NCI-H69 (cell line): ENCODE results near the gene KLHDC8A.
A peak's percentile ranks its signal among the peaks of the same experiment; 100 is the strongest.

Experiments used
- DNase-seq: peaks from one replicate; lab custom pipeline; 2025; lab: John Stamatoyannopoulos, UW

Gene KLHDC8A

DNA sequence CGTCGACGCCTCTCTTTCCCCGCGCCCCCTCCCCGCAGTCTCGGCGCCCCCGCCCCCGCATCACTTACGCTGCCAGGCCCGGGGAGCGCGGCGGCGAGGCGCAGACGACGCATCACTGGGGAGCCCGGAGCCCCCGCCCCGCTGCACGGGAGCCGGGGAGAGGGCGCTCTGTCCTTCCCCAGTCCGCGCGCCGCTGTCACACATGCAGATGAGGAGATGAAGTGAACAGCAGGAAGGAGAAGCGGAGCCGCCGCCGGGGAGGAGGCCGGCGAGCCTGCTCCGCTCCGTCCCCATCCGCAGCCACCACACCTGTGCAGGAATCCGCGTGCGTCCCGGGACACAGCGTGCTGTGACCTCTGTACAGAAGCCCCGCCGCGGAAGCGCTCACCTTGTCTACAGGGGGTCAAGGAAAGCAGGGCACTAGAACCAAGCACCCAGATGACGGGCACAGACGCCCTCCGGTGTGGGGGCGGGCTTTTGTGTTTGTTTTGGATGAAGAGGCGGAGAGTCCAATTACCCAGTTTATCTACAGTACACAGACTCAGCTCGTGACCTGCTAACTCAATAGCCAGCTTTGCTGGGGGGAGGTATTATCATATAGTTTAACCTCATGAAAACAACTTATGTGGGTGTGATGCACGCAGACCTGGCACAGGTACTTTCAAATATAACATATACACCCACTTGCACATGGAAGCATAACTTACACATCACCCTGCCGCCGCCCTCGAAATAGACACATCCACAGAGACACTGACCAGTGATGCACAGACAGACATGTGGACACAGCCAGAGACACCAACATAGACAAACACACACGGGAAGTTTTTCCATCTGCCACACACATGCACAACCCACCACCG, 12.4 kb downstream of the KLHDC8A start:
- peak; percentile 93 for DNase-seq

DNA sequence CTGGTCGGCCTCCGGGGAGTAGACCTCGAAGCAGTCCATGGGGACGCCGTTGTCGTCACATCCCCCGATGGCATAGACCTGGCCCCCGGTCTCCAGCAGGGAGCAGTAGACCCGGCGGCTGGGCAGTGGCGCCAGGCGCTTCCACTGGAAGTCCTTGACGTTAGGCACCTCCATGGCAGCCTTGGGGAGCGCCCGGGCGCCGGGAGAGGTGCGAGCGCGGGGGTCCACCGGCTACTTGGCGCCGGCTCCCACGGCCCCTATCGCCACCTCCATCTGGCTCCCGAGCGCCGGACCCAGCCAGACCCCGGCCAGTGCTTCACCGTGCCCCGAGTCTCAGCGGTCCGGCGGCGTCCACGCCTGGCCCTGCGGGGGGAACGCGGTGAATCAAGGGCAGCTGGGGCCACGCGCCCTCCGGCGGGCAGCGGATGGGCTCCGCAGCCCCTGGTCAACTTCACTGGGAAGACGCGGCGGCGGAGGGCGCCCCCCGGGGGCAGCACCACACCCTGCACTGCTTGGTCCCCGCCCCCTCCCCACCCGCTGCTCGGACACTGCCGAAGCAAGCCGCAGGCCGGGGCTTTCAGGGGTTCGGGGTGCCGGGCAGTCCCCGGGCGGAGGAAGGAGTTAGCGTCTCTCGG, 13.2 kb downstream of the KLHDC8A start:
- peak; percentile 71 for DNase-seq

DNA sequence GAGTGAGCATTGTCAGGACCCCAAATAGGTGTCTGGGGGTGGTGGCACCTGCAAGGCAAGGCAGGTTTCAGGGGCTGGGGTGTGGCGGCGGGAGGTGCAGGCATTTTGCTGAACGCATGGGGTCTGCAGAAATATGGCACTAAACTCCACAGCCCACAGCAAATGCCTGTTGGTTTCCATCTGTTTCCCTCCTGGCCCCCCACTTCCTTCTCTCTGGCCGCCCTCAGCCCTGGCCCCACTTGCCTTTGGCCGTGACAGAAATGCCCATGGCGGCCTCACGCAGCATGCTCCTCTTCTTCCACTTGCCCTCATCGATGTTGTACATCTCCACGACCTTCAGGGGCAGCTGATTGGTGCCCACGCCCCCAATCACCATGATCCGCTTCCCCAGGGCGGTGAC, 13.7 kb downstream of the KLHDC8A start:
- DNase-seq = no peak

DNA sequence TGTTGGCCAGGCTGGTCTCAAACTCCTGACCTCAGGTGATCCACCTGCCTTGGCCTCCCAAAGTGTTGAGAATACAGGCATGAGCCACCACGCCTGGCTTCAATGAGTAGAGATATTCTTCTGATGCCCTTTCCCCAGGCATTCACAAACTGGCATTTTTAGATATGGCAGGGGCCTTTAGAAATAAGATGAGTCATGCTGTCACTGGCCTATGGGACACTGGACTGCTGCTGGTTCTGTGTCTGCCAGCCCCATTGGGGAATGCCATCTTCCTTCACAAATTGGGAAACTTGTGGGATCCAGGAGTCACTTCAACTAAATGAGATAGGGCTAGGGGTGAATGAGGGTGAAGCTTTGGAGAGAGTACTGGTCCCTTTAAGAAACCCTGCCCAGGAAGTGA, 16.0 kb downstream of the KLHDC8A start:
- DNase-seq = no peak

DNA sequence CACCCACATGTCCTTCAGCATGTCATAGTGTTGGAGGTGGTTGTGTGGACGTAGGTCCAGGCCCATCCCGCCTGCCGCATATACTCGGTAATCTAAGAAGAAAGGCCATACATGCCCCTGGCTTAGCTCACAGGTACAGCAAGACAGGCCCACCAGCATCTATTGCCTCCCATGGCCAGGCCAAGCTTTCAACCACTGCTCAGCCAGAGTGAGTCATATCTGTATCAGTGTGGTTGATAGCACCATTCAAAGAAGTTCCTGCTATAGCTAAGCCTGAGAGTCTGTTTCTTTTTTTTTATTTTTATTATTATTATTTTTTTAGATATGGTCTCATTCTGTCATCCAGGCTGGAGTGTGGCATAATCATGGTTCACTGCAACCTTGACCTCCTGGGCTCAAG, 17.0 kb downstream of the KLHDC8A start:
- DNase-seq = no peak

DNA sequence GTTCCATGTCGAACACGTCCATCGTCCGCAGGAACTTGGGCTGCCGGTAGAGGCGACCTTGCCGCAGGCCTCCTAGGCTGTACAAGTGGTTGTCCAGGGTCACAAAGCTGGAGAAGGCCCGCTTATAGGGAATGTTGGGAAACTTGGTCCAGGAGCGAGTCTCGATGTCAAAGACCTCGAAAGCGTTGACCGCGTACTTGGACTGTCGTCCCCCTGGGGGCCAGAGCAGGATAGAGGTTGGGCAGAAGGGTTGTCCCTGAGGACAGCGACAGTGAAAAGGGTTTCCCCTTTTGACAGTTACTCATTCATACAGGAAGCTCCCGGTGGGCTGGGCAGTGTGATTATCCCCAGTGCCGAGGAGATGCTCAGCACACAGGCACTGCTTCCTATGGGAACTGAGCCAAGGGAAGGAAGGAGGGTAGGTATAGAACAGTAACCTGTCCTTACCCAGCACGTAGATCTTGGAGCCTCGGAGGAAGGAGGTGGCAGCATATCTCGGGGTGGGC, 17.5 kb downstream of the KLHDC8A start:
- no peak for DNase-seq

DNA sequence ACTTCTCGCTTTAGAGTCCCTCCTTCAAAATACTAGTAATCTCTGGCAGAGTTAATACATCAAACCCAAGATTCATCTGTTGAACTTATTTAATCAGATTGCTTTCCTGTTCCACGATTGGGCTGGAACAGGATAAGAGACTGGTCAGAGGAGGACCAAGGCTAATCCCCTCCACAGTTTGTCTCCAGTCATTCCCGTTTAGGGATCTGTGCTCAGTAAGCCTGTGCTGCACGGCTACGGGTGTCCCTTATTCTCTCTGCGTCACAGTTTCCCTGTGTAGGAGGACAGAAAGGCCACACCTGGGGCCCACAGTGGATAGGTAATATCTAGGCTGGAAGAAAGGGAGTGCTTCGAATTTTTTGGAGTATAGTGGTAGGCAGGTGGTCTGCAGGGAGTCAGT, 18.7 kb downstream of the KLHDC8A start:
- no peak for DNase-seq

DNA sequence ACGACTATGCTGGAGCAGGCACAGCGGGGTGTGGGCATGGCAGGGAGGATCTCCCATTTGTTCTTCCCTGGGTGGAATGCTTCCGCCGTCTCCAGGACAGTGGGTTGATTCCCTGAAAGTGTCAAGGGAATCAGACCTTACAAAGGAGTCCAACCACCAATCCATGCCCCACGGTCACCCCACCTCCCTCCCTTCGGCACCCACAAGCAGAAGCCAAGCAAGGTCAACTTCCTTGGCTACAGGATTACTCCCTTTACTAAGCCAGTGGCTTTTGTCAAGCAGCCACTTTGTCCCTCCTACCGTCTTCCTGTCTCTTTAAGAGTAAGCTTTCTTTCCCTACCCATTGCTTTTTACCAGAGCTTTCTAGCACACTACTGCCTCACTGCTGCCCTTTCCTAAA, 19.2 kb downstream of the KLHDC8A start:
- DNase-seq = no peak

DNA sequence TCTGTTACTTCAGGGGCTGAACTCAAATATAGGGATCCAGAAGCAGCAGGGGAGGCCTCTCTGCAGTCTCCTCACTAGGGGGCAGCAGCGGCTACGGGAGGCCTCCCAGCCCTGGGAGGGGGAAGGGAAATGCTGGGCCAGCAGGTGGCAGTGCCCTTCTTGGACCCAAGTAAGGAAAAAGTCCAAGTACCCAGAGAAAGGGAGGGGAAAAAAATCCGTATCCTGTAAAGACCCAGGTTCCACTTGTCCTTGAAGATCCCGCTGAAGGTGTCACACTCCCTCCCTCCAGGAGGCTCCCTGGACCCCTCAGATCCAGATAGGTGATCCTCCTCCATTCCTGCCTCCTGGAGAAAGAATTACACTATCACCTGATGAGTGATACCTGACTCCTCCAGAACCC, 21.0 kb downstream of the KLHDC8A start:
- peak; percentile 89 for DNase-seq

DNA sequence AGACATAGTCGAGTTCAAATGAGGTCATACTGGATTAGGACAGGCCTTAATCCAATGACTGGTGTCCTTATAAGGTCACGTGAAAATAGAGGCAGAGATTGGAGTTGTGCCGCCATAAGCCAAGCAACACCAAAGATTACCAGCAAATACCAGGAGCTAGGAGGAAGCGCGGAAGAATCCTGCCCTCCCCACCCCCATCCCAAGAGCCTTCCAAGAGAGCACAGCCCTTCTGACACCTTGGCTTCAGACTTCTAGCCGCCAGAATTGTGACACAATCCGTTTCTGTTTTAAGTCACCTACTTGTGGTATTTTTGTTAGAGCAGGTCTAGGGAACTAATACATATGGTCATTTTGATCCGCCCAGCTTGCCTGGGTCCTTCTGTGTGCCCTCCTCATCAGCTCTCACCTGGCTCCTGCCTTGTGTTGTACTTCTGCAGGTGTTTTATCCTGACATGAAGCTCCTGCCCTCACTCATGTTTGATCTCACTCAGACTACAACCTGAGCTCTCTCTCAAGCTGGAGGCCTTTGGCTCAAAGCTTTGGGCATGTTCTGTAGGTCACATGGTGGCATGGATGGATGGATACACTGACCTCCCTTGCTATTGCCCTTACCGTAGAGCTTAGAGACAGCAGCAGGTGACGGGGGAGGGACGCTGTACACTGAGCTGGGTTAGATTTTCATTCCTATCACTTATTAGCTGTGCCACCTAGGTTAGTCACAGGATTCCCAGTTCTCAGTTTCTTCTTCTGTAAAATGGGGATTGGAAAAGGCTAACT, 24.5 kb downstream of the KLHDC8A start:
- DNase-seq = no peak

DNA sequence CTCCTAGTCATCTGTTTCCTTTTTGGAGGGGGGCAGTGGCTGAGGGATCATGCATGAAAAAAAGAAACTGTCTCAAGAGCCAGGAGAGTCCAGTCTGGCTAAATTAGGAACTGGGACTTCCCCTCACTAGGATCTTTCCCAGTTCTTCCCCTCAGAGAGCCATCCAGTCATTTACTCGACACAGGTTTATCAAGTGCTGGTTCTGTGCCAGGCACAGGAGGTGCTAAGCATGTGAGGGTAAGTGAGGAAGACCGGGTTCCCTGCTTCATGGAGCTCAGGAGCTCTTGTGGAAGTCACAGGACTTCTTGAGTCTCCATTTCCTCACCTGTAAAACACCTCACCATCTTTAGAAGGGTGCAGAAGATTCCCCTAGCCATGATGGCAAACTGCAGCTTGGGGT, 26.6 kb downstream of the KLHDC8A start:
- no peak for DNase-seq

DNA sequence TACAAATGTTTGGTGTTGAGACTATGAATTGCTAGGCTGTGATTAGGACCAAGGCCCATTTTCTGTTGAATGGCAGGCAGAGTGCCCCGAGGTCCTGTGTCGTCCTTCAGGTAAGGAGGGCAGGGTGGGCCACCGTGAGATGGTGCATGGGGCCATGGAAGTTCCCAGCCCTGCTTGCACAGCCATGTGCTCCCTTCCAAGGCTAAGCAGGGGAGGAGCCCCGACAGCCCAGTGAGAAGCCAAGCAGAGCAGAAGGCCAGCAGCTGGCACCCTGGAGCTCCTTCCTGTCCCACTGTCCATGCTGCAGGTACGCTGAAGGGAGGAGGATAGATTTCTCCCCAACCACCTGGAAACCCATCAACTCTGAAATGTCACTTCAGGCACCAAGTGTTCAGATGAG, 27.0 kb downstream of the KLHDC8A start:
- DNase-seq = peak; percentile 66

DNA sequence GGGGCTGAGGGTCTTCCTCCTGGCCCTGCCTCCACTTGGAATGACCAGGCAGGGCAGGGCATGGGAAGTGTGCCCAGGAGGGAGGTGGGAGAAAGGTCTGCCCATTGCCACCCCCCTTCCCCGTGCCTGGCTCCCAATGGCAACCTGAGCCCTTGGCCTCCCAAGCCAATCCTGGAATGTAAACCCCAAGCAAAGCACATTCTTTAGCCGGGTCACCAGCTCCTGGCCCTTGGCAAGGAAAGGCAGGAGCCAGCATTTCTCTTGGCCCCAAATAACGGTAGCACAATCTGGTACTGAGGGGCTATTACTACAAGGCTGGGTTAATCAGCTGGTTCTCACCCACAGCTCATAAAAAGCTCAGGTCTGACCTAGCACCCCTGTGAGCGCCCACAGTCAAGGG, 28.2 kb downstream of the KLHDC8A start:
- DNase-seq = no peak

DNA sequence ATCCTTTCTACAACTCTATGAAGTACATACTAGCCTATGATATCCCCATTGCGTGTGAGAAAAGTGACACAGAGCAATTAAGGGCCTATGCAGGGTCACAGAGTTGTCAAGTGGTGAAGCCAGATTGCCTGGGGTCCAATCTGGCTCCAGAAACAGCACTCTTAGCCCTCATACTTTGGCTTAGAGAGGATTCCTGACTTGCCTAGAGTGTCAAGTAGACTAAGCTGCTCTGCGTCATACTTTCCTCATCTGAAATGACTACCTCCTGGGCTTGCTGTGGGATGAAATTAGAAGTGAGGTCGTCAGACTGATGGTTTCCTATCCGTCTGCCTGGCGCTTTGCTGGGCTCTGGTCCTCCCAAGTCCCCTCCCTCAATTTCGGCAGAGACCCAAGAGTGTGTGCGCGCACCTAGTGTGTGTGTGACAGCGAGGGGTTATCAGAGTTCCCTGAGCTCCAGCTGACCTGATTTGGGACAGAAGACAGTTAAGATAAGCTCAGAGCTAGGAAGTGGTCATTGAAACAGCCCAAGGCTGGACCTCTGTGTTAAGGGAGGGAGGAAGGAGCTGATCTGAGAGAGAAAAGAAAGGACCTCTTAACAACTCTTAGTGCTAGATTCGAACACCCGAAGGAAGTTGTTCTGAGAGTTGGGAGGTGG, 29.8 kb downstream of the KLHDC8A start:
- no peak for DNase-seq

DNA sequence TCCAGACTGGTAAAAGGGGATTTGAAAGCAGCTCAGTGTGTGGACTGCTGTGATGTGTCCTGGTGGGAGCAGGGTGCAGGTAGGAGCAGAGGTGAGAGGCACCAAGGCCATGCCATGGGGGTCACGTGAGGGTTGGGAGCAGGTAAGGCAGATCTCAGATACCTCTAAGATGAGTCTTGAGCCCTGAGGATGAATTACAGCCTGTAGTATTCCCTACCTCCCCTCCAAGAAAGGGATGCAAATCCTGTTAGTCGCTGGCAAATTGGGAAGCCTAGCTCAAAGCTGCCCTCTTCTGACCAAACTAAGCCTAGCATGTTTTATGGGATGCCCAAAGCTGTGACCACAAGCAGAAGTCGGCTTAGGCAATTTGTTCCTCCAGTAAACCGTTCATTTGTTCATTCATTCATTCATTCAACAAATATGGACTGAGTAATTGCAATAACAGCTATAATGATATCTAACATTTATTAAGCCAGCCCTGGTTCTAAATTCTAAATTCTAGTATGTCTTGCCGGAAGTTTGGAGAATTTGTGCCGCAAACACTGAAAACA, 31.3 kb downstream of the KLHDC8A start:
- peak; percentile 81 for DNase-seq

DNA sequence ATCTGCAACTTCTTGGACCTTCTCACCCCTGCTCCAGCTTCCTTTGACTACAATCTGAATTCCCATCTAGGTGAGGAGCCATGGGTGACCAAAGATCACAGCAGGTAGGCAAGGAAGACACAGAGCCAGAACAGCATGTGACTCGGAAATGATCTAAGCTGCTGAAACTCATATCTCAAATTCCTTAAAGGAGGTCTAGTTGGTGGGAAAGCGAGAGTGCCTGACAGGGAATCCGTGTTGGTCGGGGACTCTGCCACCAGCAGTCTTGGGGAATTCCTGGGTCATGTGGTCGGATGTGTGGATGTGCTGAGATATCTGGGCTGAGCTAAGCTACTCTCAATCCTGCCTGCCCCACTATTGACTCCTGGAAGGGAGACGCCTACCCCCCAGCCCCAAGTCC, 31.9 kb downstream of the KLHDC8A start:
- DNase-seq = no peak

DNA sequence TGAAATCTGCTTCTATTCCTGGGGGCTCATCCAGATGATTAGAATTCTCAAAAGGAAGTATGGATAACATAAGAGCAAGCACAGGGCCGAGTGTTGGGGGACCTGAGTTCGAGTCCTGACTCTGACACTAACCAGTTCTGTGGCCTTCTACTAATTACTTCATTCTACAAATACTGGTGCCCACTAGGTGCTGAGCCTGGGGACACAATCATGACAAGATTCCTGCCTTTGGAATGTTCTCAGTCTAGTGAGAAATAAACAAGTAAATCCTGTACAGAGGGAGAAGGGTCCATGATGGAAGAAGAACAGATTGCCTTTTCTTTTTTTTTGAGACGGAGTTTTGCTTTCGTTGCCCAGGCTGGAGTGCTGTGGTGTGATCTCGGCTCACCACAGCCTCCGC, 32.9 kb downstream of the KLHDC8A start:
- DNase-seq = no peak

DNA sequence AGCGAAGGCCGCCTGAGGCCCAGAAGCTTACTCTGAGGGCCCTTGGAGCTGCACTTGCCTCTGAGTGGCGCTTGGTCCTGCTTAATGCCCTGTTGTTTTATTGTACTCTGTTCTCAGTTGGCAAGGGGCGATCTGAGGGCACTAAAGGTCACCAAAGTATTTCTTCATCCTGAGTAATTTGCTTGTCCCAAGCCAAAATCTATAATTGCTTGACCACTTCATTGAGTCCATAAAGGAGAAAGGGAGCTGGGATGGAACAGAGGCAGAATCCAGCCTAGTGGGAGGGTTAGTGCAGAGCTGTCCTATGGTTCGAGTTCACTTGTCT, 34.8 kb downstream of the KLHDC8A start:
- DNase-seq = no peak

DNA sequence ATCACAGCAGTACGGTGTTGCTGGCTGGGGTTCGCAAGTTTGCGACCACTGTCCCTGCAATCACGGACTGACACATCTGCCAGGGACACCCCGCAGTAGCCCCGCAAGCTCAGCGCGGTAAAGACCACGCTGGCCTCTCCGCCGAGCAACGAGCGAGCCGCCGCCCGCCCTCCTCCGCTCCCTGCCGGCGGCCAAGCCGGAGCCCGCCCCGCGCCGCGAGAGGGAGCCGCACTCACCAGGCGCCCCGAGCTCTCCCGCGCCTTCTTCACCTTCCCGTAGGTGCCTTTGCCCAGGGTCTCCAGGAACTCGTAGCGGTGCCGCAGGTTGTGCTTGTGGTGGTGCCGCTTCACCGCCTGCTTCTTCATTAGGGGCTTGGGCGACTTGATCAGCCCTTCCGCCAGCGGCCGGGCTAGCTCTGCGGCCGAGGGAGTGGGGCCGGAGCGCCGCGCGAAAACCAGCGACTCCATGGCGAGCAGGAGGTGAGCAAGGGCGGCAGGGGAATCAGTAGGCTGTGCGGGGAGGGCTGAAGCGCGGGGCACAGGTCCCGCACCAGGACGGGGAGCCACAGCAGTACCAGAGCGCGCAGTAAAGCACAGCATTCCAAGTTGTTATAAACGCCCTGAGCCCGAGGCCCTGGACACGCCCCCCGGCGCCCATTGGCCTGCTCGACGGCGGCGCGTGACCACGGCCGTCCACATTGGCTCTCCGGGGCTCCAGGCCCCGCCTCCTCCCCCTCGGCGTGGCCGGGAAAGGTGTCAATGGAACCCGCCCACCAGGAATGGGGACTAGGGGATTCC, 35.4 kb downstream of the KLHDC8A start, which contains the start of gene NUAK2:
NUAK2 (minus strand) TSS at position 584 of the 797 bp plus-strand sequence; CDS start at position 467, 117 bp downstream.
- peak; percentile 97 for DNase-seq

DNA sequence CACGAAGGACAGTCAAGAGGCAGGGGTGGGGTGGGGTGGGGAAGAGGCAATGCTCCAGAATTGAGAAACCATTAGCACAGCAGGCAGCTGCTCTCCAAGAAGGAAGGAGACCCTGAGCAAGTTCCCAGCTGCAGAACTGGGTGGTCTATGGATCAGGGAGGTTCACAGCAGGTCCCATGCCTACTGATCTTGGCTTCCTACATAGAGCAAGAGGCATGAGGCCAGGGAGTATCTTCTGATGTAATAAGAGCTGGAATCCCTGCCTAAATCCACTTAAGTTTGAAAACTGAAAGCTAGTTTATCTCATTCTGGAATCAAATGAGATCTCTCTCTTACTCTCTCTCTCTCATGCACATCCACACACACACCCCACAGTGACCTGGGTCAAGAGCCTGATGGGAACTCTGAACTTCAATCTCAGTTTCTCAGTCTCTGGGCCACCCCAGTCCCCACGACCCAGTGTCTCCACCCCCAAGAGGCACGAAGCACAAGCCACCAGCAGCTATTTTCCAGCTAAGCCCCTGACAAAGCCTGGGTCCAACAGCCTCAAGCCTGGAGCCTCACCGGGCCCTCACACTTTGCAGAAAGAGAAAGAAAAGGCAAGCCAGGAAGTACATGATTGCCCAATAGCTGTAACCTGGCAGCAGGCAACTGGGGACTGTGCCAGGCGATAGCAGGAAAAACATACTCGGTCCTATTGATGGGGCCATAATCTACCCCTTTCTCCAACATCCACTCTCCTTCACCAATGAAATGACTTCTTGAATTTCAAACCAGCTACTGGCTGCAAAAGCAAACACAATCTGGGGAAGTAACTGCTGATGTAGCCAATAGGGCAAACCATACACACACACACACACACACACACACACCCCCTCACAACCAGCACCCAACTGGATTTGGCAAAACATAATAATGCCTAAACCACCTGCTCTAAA, 37.4 kb downstream of the KLHDC8A start:
- DNase-seq = peak; percentile 95
